Esophagus muscularis mucosa (tissue), 4 donors: Measurements from ENCODE around the gene LYRM1. TPM values are rescaled to one million over a fixed set of nuclear protein-coding genes. Genes with fewer than 3 reads are reported as not detected.
A peak's percentile ranks its signal among the peaks of the same experiment; 100 is the strongest.

ENCODE experiments used
- DNase-seq: peaks from one replicate; pipeline ENCODE4 v3.0.0-alpha.2; 2017; ENCODE audit errors: extremely low spot score
- H3K27ac ChIP-seq, 4 donors: fragments of 200-600 bp; sonication (generic); replicated peaks in 1 of 4; 1 replicate in 3 of 4; 2 replicates in 1 of 4; pipeline ENCODE4 v1.5.1; 2016 to 2019; ENCODE audit warnings: mild to moderate bottlenecking in 1 of 4
- H3K27me3 ChIP-seq, 4 donors: fragments of 200-600 bp; sonication (generic); one replicate each; pipeline versions ENCODE4 v1.5.1 to v1.6.0; 2016 to 2019
- H3K36me3 ChIP-seq, 4 donors: fragments of 200-600 bp; sonication (generic); one replicate each; pipeline ENCODE4 v1.5.1; 2016 to 2019
- H3K4me1 ChIP-seq, 4 donors: fragments of 200-600 bp; sonication (generic); one replicate each; pipeline ENCODE4 v1.5.1; 2016 to 2019
- H3K4me3 ChIP-seq, 4 donors: fragments of 200-600 bp; sonication (generic); 1 replicate in 2 of 4; 2 replicates in 2 of 4; pipeline ENCODE4 v1.5.1; 2016 to 2019; ENCODE audit warnings: mild to moderate bottlenecking in 4 of 4, moderate library complexity in 1 of 4
- H3K9me3 ChIP-seq, 4 donors: fragments of 200-600 bp; sonication (generic); 1 replicate in 3 of 4; 2 replicates in 1 of 4; pipeline ENCODE4 v1.5.1; 2016 to 2019
- CTCF ChIP-seq, 3 experiments: fragments of 200-600 bp in 2 of 3; fragments of 450-650 bp in 1 of 3; sonication (generic) in 2 of 3; IDR thresholded peaks; one replicate each; pipeline ENCODE4 v1.5.1; 2017 to 2019; ENCODE audit warnings: antibody characterized with exemption in 3 of 3, mild to moderate bottlenecking in 2 of 3, moderate library complexity in 1 of 3
- EP300 ChIP-seq: sonication (generic); formaldehyde crosslinking; IDR thresholded peaks from one replicate; pipeline ENCODE4 v1.6.1; 2017; ENCODE audit warnings: antibody characterized with exemption
- POLR2A ChIP-seq: fragments of 450-650 bp; IDR thresholded peaks from one replicate; pipeline ENCODE4 v1.6.1; 2017; ENCODE audit warnings: antibody characterized with exemption, moderate library complexity, mild to moderate bottlenecking, low read depth
- POLR2AphosphoS5 ChIP-seq, 2 donors: sonication (generic); formaldehyde crosslinking; IDR thresholded peaks; one replicate each; pipeline ENCODE4 v1.6.1; 2017; ENCODE audit warnings: antibody characterized with exemption in 2 of 2
- WGBS: methylation state at CpG from one replicate; pipeline ENCODE4 v1.1.5; 2018; 5-methylcytosine and 5-hydroxymethylcytosine counted together
- intact Hi-C: fragments of 100-400 bp; cut with DNase I; formaldehyde crosslinking; loops from one replicate; pipeline ENCODE4 v1.15.1; 2023
- total RNA-seq, 4 donors: library from RNA; depleted of rRNA; stranded (reverse); fragments of >200 nt; gene quantifications; one replicate each; pipeline versions ENCODE4 v1.1.0 to v1.2.1, GENCODE V29; 2016

LYRM1 gene
- total RNA-seq, 4 donors from 2014 or later, result 38.9 to 69.2 (median 46.4) TPM

DNA sequence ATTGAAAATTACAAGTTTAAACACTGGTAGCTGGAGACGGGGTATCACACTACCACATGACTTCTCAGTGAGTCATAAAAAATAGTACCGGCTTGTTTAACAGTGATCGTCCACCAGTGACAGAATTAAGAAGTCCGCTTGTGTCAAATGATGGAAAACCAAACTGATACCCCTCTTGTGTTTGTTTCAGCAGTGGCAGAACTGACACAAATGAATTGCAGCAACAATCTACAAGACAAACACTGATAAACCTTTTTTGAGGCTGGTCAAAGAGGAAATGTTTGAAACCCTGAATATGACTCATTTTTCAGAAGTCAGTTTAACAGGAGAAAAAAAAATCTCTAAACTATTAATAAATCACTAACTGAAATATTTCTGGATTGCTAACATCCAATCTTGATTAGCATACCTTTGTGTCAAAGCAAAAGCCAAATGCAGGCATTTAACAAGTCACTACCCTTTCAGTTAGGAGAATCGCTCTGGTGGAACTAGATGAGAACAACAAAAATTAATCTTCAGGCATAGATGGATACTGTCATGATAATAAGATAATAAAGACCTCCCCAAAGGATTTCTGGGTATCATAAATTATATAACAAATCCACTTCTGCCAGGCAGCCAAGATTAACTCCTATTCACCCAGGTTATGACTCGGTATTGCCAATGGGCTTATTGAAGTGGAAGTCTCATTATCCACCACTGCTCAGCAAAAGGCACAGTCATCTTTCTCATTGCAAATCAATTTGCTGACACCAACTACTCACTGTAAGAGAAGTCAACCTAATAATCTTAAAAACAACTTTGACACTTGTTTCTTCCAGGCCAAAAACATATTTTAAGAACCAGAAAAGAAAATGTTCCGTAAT, 21.2 kb upstream of the LYRM1 start:
- no peaks in the 10 kb centered on the region for H3K27me3 ChIP-seq
- WGBS, result 27% methylated on average over 7 of the region's 7 CpGs
- H3K4me3 ChIP-seq, result peak overlapping the region in 2 of 4 donors; percentile 9 to 21
- no peaks in the 10 kb centered on the region for H3K9me3 ChIP-seq
- intact Hi-C loops, result no loop called here
- H3K4me1 ChIP-seq, result peaks cover 57 to 91% (median 76%) of the 10 kb centered on the region in 4 donors
- peak overlapping the region; percentile 62 to 73 (median 70) for H3K27ac ChIP-seq
- DNase-seq, result no peak
- no peak for TF ChIP-seq EP300
- TF ChIP-seq POLR2A, result no peak
- TF ChIP-seq POLR2AphosphoS5 (IDR thresholded peaks at IDR 0.05), result no peak
- TF ChIP-seq CTCF (IDR thresholded peaks at IDR 0.05), result no peak
- H3K36me3 ChIP-seq, result no peaks in the 10 kb centered on the region

GRCh38 chr16:20880867-20881502, 19.6 kb upstream of the LYRM1 start:
- TF ChIP-seq CTCF (IDR thresholded peaks at IDR 0.05), result no peak
- TF ChIP-seq POLR2A, result no peak
- TF ChIP-seq POLR2AphosphoS5 (IDR thresholded peaks at IDR 0.05), result no peak
- no peak for TF ChIP-seq EP300
- DNase-seq, result no peak
- Histone ChIP-seq H3K9me3 (no peaks in the 10 kb centered on the region), H3K27ac (peak overlapping the region; percentile 5 to 68 (median 18)), H3K4me1 (peaks cover 45 to 80% (median 64%) of the 10 kb centered on the region in 4 donors), H3K27me3 (no peaks in the 10 kb centered on the region), H3K4me3 (no peak overlapping the region), H3K36me3 (peaks cover 0 to 6% (median 0%) of the 10 kb centered on the region in 4 donors)
- intact Hi-C loops, result no loop called here
- 52% methylated on average over 3 of the region's 3 CpGs for WGBS

DNA sequence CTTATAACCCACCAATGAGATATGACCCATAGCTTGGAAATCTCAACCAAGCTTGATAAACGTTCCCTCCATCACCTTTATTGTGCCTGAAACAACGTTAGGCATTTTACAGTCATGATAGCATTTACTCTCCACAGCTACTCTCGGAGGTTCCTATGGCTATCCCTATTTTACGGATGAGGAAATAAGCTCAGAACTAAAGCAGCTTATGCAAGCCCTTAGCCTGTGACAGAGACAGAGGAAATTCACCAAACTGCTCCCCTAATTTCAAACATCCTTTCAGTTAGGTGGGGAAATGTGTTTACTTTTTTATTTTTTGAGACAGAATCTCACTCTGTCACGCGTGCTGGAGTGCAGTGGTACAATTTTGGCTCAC, 19.1 kb upstream of the LYRM1 start:
- peak overlapping the region in 2 of 4 donors; percentile 14 to 21 for H3K27ac ChIP-seq
- TF ChIP-seq POLR2A (no peak), POLR2AphosphoS5 (IDR thresholded peaks at IDR 0.05) (no peak), CTCF (IDR thresholded peaks at IDR 0.05) (no peak), EP300 (no peak)
- no peaks in the 10 kb centered on the region for H3K9me3 ChIP-seq
- DNase-seq, result no peak
- H3K27me3 ChIP-seq, result no peaks in the 10 kb centered on the region
- H3K4me3 ChIP-seq, result no peak overlapping the region
- peaks cover 0 to 6% (median 0%) of the 10 kb centered on the region in 4 donors for H3K36me3 ChIP-seq
- intact Hi-C loops, result no loop called here
- H3K4me1 ChIP-seq, result peaks cover 43 to 82% (median 64%) of the 10 kb centered on the region in 4 donors
- 77% methylated on average over 6 of the region's 6 CpGs for WGBS

GRCh38 chr16:20883554-20884239, 16.9 kb upstream of the LYRM1 start:
- WGBS, result 82% methylated on average over 5 of the region's 5 CpGs
- peak overlapping the region in 1 of 4 donors; percentile 57 for H3K27ac ChIP-seq
- intact Hi-C loops, result no loop called here

More at GRCh38 chr16:20883554-20884239, 16.9 kb upstream of the LYRM1 start:
- Histone ChIP-seq H3K9me3 (no peaks in the 10 kb centered on the region), H3K4me1 (peaks cover 48 to 81% (median 61%) of the 10 kb centered on the region in 4 donors), H3K4me3 (no peak overlapping the region), H3K36me3 (peaks cover 0 to 6% (median 2%) of the 10 kb centered on the region in 4 donors), H3K27me3 (no peaks in the 10 kb centered on the region)
- DNase-seq, result no peak
- no peak for TF ChIP-seq CTCF (IDR thresholded peaks at IDR 0.05)
- TF ChIP-seq POLR2A, result no peak
- no peak for TF ChIP-seq EP300
- TF ChIP-seq POLR2AphosphoS5 (IDR thresholded peaks at IDR 0.05), result no peak
